HG02943 (cell line): ENCODE measurements around the gene TANC1.

Experiments used
- ATAC-seq: cut with Tn5 transposase; IDR thresholded peaks from one replicate; pipeline ENCODE4 v1.9.1; 2021; ENCODE audit warnings: mild to moderate bottlenecking, low read depth, moderate library complexity; ENCODE audit not compliant: unreplicated experiment

TANC1 gene

GRCh38 chr2:159152128-159152778, 183.8 kb downstream of the TANC1 start:
- ATAC-seq: no peak

DNA sequence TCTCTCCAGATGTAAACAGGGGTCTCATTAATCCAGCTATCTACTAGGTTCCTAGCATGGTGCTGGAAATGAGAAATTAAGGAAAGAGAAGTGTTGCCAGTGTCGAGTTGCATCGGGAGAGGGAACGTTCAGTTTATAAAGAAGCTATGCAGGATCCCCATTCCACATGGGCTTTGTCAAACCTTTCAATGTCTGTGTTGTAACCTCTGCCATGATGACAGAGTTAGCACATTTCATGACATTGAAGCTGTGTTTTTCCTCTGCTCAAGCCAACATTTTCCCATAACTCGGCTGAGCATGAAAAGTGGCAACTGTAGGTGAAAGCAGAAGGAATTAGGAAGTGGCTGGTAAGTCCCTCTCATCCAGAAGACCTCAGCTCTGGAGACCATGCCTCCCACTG, 184.6 kb downstream of the TANC1 start:
- ATAC-seq: no peak

- no peak for ATAC-seq
Observed at GRCh38 chr2:159153463-159153862, 185.0 kb downstream of the TANC1 start.

- no peak for ATAC-seq
Observed at GRCh38 chr2:159153951-159154350, 185.5 kb downstream of the TANC1 start.

DNA sequence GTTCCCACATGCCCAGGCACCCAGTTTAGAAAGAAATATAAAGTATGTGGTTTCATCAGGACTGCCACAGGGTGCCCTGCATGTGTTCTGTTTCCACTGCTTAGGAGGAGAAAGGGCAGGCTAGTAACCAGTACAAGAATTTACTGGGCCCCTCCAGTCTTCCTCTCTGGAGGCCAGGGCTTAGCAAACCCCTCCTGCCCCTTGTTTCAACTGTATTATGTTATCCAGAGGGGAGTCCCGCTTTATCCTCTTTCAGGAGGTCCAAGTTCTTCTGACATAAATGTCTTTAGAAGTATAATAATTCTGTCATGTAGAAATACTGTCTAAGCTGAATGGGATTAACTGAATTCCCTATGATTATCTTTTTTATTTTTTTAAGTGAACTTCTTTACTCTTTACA, 185.9 kb downstream of the TANC1 start:
- no peak for ATAC-seq

GRCh38 chr2:159155320-159155719, 186.9 kb downstream of the TANC1 start:
- ATAC-seq: no peak

GRCh38 chr2:159155791-159156190, 187.4 kb downstream of the TANC1 start:
- no peak for ATAC-seq

GRCh38 chr2:159156834-159157233, 188.4 kb downstream of the TANC1 start:
- ATAC-seq: no peak

DNA sequence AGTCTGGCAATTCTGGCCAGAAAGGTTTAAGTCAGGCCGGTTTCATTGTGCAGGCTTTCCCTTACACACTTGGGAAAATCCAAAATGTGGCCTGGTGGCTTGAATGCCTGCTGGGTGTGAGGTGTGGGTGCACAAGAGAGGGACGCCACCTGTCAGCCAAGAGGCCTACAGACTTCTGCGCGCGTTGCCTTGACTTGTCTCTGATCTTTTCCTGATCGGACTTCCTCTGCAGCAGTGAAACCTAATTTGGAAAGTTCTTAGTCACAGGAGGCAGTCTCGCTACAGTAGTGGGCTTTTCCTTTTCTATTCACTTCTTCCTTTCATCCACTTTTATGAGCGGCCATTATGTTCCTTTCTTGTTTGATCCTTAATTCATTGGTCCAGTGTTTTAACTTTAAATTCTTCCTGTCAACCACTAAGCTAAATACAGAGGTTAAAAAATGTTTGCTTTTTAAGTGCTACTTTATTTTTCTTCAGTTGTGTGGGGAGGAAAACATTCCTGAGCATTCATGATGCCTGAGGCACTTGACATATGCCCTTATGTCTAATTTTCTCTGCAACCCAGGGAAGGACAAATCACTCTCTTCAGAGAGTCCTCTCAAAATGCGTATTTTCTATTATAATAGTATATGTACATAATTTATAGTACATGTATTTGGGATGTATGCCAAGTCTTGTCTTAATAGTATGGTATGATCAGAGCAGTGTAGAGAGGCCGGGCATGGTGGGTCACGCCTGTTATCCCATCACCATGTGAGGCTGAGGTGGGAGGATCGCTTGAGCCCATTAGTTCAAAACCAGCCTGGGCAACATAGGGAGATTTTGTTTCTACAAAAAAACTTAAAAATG, 189.1 kb downstream of the TANC1 start:
- no peak for ATAC-seq

DNA sequence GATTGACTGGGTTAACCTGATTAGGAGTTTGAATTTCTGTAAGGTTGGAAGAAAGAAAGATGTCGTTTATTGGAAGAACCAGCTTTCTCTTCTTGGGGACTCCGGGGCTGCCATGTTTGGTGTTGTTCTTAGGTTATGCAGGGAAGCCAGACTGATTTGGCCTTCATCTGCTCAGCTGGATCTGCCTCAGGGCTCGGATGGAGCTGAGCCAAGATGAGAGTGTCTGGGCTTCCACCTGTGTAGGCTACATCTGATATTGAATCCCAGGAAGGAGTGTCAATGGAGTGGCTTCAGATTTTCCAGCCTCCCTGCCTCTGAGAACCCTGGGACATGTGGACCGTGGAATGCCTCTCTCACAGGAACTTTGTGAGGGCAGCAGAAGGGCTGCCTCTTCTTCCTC, 192.0 kb downstream of the TANC1 start:
- no peak for ATAC-seq

GRCh38 chr2:159160954-159161353, 192.5 kb downstream of the TANC1 start:
- ATAC-seq: no peak

DNA sequence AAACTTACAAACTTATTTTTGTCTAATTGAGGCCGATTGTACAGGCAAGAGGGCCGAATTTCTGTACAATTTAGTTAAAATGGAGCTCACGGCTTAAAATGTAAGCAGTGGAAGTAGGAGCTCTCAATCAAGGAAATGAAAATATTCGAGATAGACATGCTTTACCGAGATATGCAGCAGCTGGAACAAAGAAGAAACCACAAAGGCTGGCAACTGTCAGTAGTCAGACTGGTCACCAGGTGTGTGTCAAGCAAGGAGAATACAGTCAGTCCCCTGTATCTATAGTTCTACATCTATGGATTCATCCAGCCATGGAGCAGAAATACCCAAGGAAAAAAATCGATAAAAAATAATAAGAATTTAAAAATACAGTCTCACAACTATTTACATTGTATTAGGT, 195.5 kb downstream of the TANC1 start:
- ATAC-seq: no peak

DNA sequence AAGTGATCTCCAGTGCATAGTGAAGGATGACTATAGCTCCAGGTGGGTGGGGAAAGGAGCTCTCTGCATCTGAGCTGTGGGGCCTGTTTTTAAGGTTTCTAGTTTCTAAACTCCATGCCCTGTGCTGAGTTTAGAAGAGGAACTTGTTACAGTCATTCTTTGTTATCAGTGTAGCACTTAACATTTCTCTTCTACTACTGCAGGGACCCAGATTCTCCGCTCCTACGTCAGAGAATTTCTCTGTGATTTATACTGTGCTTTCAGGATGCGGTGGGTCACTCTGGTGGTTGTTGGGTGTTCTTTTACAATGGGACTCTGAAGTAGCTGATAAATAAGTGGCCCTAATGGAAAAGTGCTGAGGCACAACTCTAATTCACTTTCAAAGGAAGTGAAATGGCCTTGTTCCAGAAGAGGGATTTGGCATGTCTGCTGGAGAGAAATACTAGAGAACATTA, 196.0 kb downstream of the TANC1 start:
- no peak for ATAC-seq

DNA sequence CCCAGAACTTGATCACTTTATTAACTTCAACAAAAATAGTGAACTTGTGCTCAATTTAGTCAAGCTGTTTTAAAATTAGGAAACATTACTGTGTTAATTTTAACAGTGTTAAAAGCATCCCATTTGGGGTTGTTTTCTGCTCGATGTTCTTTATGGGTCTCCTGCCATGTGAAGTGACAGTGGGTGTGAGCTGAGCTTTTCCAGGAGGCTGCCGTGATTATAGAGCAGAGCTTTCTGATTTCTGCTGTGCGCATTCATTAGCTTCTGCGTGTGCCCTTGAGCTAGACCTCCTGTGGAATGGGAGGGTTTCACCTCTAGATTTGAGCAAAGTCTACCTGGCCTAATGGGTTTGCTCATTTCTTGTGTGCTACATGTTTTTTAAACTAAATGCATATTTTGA, 196.6 kb downstream of the TANC1 start:
- ATAC-seq: no peak

DNA sequence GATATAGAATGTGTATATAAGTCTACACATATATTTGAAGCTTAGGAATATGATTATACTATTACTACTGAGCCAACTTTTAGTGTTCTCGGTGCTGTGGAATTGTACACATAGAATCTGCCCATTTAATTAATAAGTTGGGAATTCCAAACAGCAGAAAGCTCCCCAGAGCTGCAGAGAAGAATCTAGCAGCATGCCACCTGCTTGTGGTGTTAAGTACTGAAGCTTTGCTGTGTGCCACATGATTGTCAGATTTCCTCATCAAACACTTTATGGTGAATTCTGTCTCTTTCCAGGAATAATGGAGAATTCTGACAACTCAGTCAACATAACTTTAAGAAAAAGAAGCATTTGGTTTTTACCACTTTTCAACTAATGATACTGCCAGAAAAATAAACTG, 200.3 kb downstream of the TANC1 start:
- no peak for ATAC-seq

DNA sequence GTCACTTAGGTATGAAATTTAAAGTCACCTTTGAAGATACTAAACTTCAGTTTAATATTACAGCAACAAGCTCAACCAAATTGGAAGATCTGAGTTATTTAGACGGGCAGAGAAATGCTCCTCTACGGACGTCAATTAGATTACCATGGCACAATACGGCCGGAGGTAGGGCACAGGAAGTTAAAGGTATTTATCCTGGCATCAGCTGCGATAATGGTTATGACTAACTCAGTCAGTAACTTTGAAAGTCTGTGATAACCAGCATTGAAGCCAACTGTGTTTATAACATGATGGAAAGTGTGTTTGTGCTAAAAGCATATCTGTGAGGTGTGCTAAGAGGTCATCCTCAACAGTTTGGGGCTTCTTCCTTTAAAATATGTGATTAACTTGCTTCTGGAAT, 200.7 kb downstream of the TANC1 start:
- no peak for ATAC-seq

GRCh38 chr2:159172403-159172802, 204.0 kb downstream of the TANC1 start:
- ATAC-seq: no peak

DNA sequence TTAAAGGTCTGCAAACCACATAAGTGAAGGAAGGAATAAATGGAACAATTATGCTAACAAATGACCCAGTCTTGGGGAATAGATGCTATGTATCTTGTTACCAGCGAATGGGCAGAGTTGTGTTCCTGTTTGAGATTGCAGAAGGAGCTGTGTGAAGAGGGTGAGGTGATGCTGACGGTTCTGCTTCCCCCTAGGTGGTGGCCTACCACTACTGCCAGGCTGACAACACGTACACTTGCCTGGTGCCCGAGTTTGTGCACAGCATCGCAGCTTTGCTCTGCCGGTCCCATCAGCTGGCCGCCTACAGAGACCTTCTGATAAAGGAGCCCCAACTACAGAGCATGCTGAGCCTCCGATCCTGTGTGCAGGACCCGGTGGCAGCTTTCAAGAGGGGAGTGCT, 206.3 kb downstream of the TANC1 start:
- ATAC-seq: no peak

GRCh38 chr2:159175182-159175581, 206.7 kb downstream of the TANC1 start:
- ATAC-seq: no peak

- ATAC-seq: no peak
Observed at GRCh38 chr2:159175927-159176326, 207.5 kb downstream of the TANC1 start.

DNA sequence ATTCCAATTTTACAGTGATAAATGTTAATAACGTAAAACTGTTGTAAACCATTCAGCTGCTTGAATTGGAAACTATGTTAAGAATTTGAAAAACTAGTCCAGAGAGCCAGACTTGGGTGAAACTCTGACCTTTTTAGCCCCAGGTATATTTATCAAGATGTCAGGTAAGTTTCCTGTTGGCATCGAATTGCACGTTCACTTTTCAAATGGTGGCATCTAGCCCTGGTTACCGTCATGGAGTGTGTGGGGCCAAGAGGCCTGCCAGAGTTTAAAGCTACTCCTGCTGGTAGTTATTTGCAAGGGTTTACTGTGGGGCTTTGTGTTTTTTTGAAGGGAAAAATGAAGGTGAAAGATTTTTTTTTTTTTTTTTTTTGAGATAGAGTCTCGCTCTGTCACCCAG, 208.1 kb downstream of the TANC1 start:
- no peak for ATAC-seq

GRCh38 chr2:159177357-159177756, 208.9 kb downstream of the TANC1 start:
- ATAC-seq: no peak
